ENCODE results near the gene SYCE1L.

The SYCE1L gene

GRCh38 chr16:77206533-77206932 is 7.3 kb downstream of the SYCE1L start:
- no peak overlapping the region for H3K14ac ChIP-seq (ENCODE audit: low read length in 2 of 2)
- no peaks in the 10 kb centered on the region for H3K9me3 ChIP-seq (ENCODE audit: control insufficient read depth, low read length)
- H3K36me3 ChIP-seq (ENCODE audit: control insufficient read depth in 1 of 2, insufficient read depth in 2 of 2, low read depth in 1 of 2, low read length in 2 of 2): no peaks in the 10 kb centered on the region
- H3K4me2 ChIP-seq (ENCODE audit: low read length, poor library complexity, severe bottlenecking): no peak overlapping the region
- no peaks in the 10 kb centered on the region for H3K79me1 ChIP-seq (replicated peaks; ENCODE audit: low read length, poor library complexity, severe bottlenecking)
- no peak overlapping the region for H3K9ac ChIP-seq (ENCODE audit: low read length)
- H4K8ac ChIP-seq (ENCODE audit: low read length): no peak overlapping the region
- H3K4me3 ChIP-seq (ENCODE audit: insufficient read depth in 1 of 2, low read depth in 1 of 2, low read length in 2 of 2): no peak overlapping the region
- peaks cover 4% of the 10 kb centered on the region for H3K4me1 ChIP-seq (ENCODE audit: control insufficient read depth, insufficient read depth, low read depth, low read length)
- DNase-seq: no peak
- no peak overlapping the region for H4K91ac ChIP-seq (ENCODE audit: low read length)
- no peak overlapping the region for H2AK5ac ChIP-seq (ENCODE audit: low read length, severe bottlenecking)
- H3K23ac ChIP-seq (ENCODE audit: low read length in 2 of 2): no peak overlapping the region
- H3K27me3 ChIP-seq (ENCODE audit: control insufficient read depth in 1 of 2, insufficient read depth in 1 of 2, low read length in 2 of 2): peaks cover 0 to 26% of the 10 kb centered on the region in 2 experiments
- no peak overlapping the region for H2BK15ac ChIP-seq (ENCODE audit: low read depth, poor library complexity, severe bottlenecking)
- no peak overlapping the region for H3K27ac ChIP-seq (ENCODE audit: low read length, poor library complexity, severe bottlenecking)
- no peak overlapping the region for H3K18ac ChIP-seq (ENCODE audit: low read depth in 1 of 2, low read length in 2 of 2)
- no peak overlapping the region for H2BK120ac ChIP-seq (ENCODE audit: low read depth, low read length)
- no peak overlapping the region for H3K4ac ChIP-seq (ENCODE audit: low read depth in 1 of 2, low read length in 2 of 2)
- no peak overlapping the region for H2BK12ac ChIP-seq (ENCODE audit: low read length in 2 of 2)
- WGBS: 86% methylated on average over 2 of the region's 2 CpGs
- H2AFZ ChIP-seq (ENCODE audit: low read depth, low read length): no peak overlapping the region
- no peak overlapping the region for H2BK5ac ChIP-seq (ENCODE audit: low read depth, low read length, poor library complexity, severe bottlenecking)

- no peaks in the 10 kb centered on the region for H3K79me1 ChIP-seq (replicated peaks; ENCODE audit: low read length, poor library complexity, severe bottlenecking)
- H3K4me1 ChIP-seq (ENCODE audit: control insufficient read depth, insufficient read depth, low read depth, low read length): peaks cover 9% of the 10 kb centered on the region
- H3K14ac ChIP-seq (ENCODE audit: low read length in 2 of 2): no peak overlapping the region
- H3K4me3 ChIP-seq (ENCODE audit: insufficient read depth in 1 of 2, low read depth in 1 of 2, low read length in 2 of 2): no peak overlapping the region
- no peak overlapping the region for H2BK5ac ChIP-seq (ENCODE audit: low read depth, low read length, poor library complexity, severe bottlenecking)
- H3K23ac ChIP-seq (ENCODE audit: low read length in 2 of 2): no peak overlapping the region
- no peak overlapping the region for H4K91ac ChIP-seq (ENCODE audit: low read length)
- no peak overlapping the region for H2BK15ac ChIP-seq (ENCODE audit: low read depth, poor library complexity, severe bottlenecking)
- no peak overlapping the region for H2AFZ ChIP-seq (ENCODE audit: low read depth, low read length)
- H3K4me2 ChIP-seq (ENCODE audit: low read length, poor library complexity, severe bottlenecking): no peak overlapping the region
- H3K36me3 ChIP-seq (ENCODE audit: control insufficient read depth in 1 of 2, insufficient read depth in 2 of 2, low read depth in 1 of 2, low read length in 2 of 2): no peaks in the 10 kb centered on the region
- H4K8ac ChIP-seq (ENCODE audit: low read length): no peak overlapping the region
- H3K4ac ChIP-seq (ENCODE audit: low read depth in 1 of 2, low read length in 2 of 2): no peak overlapping the region
- peaks cover 0 to 31% of the 10 kb centered on the region in 2 experiments for H3K27me3 ChIP-seq (ENCODE audit: control insufficient read depth in 1 of 2, insufficient read depth in 1 of 2, low read length in 2 of 2)
- H3K27ac ChIP-seq (ENCODE audit: low read length, poor library complexity, severe bottlenecking): no peak overlapping the region
- H2BK12ac ChIP-seq (ENCODE audit: low read length in 2 of 2): no peak overlapping the region
- H3K18ac ChIP-seq (ENCODE audit: low read depth in 1 of 2, low read length in 2 of 2): no peak overlapping the region
- no peak overlapping the region for H3K9ac ChIP-seq (ENCODE audit: low read length)
- no peak overlapping the region for H2BK120ac ChIP-seq (ENCODE audit: low read depth, low read length)
- 66% methylated on average over 5 of the region's 5 CpGs for WGBS
- DNase-seq: no peak
- H2AK5ac ChIP-seq (ENCODE audit: low read length, severe bottlenecking): no peak overlapping the region
- no peaks in the 10 kb centered on the region for H3K9me3 ChIP-seq (ENCODE audit: control insufficient read depth, low read length)
Measured at GRCh38 chr16:77207030-77207429, 7.8 kb downstream of the SYCE1L start.

GRCh38 chr16:77208382-77208781 is 9.2 kb downstream of the SYCE1L start:
- peaks cover 0 to 41% of the 10 kb centered on the region in 2 experiments for H3K27me3 ChIP-seq (ENCODE audit: control insufficient read depth in 1 of 2, insufficient read depth in 1 of 2, low read length in 2 of 2)
- H2AK5ac ChIP-seq (ENCODE audit: low read length, severe bottlenecking): no peak overlapping the region

DNA sequence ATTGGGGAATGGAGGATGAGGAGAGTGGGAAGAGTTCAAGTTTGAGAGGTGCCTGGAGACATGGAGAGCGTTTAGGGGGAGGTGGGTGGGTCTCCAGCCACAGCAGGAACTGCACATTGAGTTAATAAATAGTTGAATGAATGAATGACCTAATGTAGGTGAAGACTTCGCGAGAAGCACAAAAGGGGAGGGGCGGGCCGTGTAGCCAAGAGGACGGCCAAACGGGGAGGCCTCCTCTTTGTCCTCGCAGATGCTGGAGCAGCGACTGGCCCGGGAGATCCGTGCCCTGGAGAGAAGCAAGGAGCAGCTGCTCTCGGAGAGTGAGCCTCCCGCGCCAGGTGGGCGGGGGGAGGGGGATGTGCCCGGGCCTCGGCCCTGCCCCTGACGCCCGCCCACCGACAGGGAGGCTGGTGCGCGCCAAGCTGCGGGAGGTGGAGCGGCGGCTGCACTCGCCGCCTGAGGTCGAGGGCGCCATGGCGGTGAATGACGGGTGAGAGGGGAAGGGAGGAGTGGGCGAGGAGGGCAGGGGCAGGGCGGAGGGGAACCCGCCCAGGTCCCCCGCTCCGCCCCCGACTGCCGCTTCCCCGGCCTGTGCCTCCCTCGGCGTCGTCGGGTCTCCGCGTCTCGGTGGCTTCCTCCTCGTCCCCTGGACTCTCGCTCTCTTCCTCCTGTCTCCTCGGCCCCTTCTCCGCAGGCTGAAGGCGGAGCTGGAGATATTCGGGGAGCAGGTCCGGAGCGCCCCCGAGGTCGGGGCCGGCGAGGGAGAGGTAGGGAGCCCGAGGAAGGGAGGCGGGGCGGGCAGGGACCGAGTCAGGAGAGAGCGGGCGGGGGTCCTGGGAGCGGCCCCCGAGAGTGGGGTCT is 12.9 kb downstream of the SYCE1L start:
- Histone ChIP-seq H3K4me1 (ENCODE audit: control insufficient read depth, insufficient read depth, low read depth, low read length) (peaks cover 22% of the 10 kb centered on the region), H4K8ac (ENCODE audit: low read length) (peak overlapping the region; percentile 42), H2AK5ac (ENCODE audit: low read length, severe bottlenecking) (no peak overlapping the region), H3K36me3 (ENCODE audit: control insufficient read depth in 1 of 2, insufficient read depth in 2 of 2, low read depth in 1 of 2, low read length in 2 of 2) (peaks cover 0 to 5% of the 10 kb centered on the region in 2 experiments), H3K27ac (ENCODE audit: low read length, poor library complexity, severe bottlenecking) (no peak overlapping the region), H3K9me3 (ENCODE audit: control insufficient read depth, low read length) (no peaks in the 10 kb centered on the region), H3K9ac (ENCODE audit: low read length) (peak overlapping the region; percentile 51), H3K4me3 (ENCODE audit: insufficient read depth in 1 of 2, low read depth in 1 of 2, low read length in 2 of 2) (peak overlapping the region; percentile 73), H2AFZ (ENCODE audit: low read depth, low read length) (peak overlapping the region; percentile 89), H2BK120ac (ENCODE audit: low read depth, low read length) (no peak overlapping the region), H3K4me2 (ENCODE audit: low read length, poor library complexity, severe bottlenecking) (peak overlapping the region; percentile 82), H3K14ac (ENCODE audit: low read length in 2 of 2) (peak overlapping the region in 1 of 2 experiments; percentile 26), H3K4ac (ENCODE audit: low read depth in 1 of 2, low read length in 2 of 2) (peak overlapping the region in 1 of 2 experiments; percentile 44), H4K91ac (ENCODE audit: low read length) (peak overlapping the region; percentile 2), H3K18ac (ENCODE audit: low read depth in 1 of 2, low read length in 2 of 2) (peak overlapping the region; percentile 3 to 81), H2BK12ac (ENCODE audit: low read length in 2 of 2) (peak overlapping the region in 1 of 2 experiments; percentile 64), H3K79me1 (replicated peaks; ENCODE audit: low read length, poor library complexity, severe bottlenecking) (peaks cover 2% of the 10 kb centered on the region), H2BK5ac (ENCODE audit: low read depth, low read length, poor library complexity, severe bottlenecking) (no peak overlapping the region), H3K27me3 (ENCODE audit: control insufficient read depth in 1 of 2, insufficient read depth in 1 of 2, low read length in 2 of 2) (peaks cover 0 to 59% of the 10 kb centered on the region in 2 experiments), H2BK15ac (ENCODE audit: low read depth, poor library complexity, severe bottlenecking) (peak overlapping the region; percentile 45), H3K23ac (ENCODE audit: low read length in 2 of 2) (peak overlapping the region in 1 of 2 experiments; percentile 43)
- 1% methylated on average over 30 of the region's 66 CpGs for WGBS
- peak; percentile 46 for DNase-seq

More at GRCh38 chr16:77208382-77208781, 9.2 kb downstream of the SYCE1L start:
- no peak overlapping the region for H2BK12ac ChIP-seq (ENCODE audit: low read length in 2 of 2)
- H3K36me3 ChIP-seq (ENCODE audit: control insufficient read depth in 1 of 2, insufficient read depth in 2 of 2, low read depth in 1 of 2, low read length in 2 of 2): peaks cover 0 to 2% of the 10 kb centered on the region in 2 experiments
- peaks cover 17% of the 10 kb centered on the region for H3K4me1 ChIP-seq (ENCODE audit: control insufficient read depth, insufficient read depth, low read depth, low read length)
- H2BK15ac ChIP-seq (ENCODE audit: low read depth, poor library complexity, severe bottlenecking): no peak overlapping the region
- H2BK5ac ChIP-seq (ENCODE audit: low read depth, low read length, poor library complexity, severe bottlenecking): no peak overlapping the region
- H2AFZ ChIP-seq (ENCODE audit: low read depth, low read length): no peak overlapping the region
- no peak overlapping the region for H4K91ac ChIP-seq (ENCODE audit: low read length)
- H4K8ac ChIP-seq (ENCODE audit: low read length): no peak overlapping the region
- H3K9ac ChIP-seq (ENCODE audit: low read length): no peak overlapping the region
- H3K23ac ChIP-seq (ENCODE audit: low read length in 2 of 2): no peak overlapping the region
- H3K14ac ChIP-seq (ENCODE audit: low read length in 2 of 2): no peak overlapping the region
- 67% methylated on average over 3 of the region's 3 CpGs for WGBS
- H3K4me2 ChIP-seq (ENCODE audit: low read length, poor library complexity, severe bottlenecking): no peak overlapping the region
- H2BK120ac ChIP-seq (ENCODE audit: low read depth, low read length): no peak overlapping the region
- no peak overlapping the region for H3K4ac ChIP-seq (ENCODE audit: low read depth in 1 of 2, low read length in 2 of 2)
- H3K27ac ChIP-seq (ENCODE audit: low read length, poor library complexity, severe bottlenecking): no peak overlapping the region
- H3K9me3 ChIP-seq (ENCODE audit: control insufficient read depth, low read length): no peaks in the 10 kb centered on the region
- H3K4me3 ChIP-seq (ENCODE audit: insufficient read depth in 1 of 2, low read depth in 1 of 2, low read length in 2 of 2): no peak overlapping the region
- H3K18ac ChIP-seq (ENCODE audit: low read depth in 1 of 2, low read length in 2 of 2): no peak overlapping the region
- H3K79me1 ChIP-seq (replicated peaks; ENCODE audit: low read length, poor library complexity, severe bottlenecking): no peaks in the 10 kb centered on the region
- no peak for DNase-seq

All from mesenchymal stem cell (in vitro differentiated cells and primary cell).